ENCODE data around the gene SETD3. TPM values are rescaled to one million over a fixed set of nuclear protein-coding genes. Genes with fewer than 3 reads are reported as not detected.

SETD3 gene
- total RNA-seq, 2 donors from 2014 or later: 42.3 to 49.8 TPM

GRCh38 chr14:99509871-99510555 lies 29.4 kb upstream of the SETD3 start:
- no peak for ATAC-seq
- DNase-seq (ENCODE audit: low spot score in 2 of 2): peak in 1 of 2 donors; percentile 43
- peaks cover 10 to 21% of the 10 kb centered on the region in 2 donors for H3K36me3 Mint-ChIP-seq
- H3K27ac Mint-ChIP-seq: peak overlapping the region in 1 of 2 donors; percentile 77
- no peaks in the 10 kb centered on the region for H3K9me3 Mint-ChIP-seq

GRCh38 chr14:99508896-99509629 lies 28.4 kb upstream of the SETD3 start:
- ATAC-seq (no peak), DNase-seq (ENCODE audit: low spot score in 2 of 2) (no peak)
- H3K27ac Mint-ChIP-seq: peak overlapping the region; percentile 77 to 79
- H3K9me3 Mint-ChIP-seq: no peaks in the 10 kb centered on the region
- H3K36me3 Mint-ChIP-seq: peaks cover 10 to 21% of the 10 kb centered on the region in 2 donors

- no peak for ATAC-seq
- H3K9me3 Mint-ChIP-seq: no peaks in the 10 kb centered on the region
- peak overlapping the region; percentile 75 to 79 for H3K27ac Mint-ChIP-seq
- H3K36me3 Mint-ChIP-seq: peaks cover 10 to 24% of the 10 kb centered on the region in 2 donors
- no peak for DNase-seq (ENCODE audit: low spot score in 2 of 2)
Observed at GRCh38 chr14:99507860-99508640, 27.4 kb upstream of the SETD3 start.

- no peak for ATAC-seq
- peaks cover 10 to 26% of the 10 kb centered on the region in 2 donors for H3K36me3 Mint-ChIP-seq
- H3K9me3 Mint-ChIP-seq: no peaks in the 10 kb centered on the region
- H3K27ac Mint-ChIP-seq: peak overlapping the region in 1 of 2 donors; percentile 83
- DNase-seq (ENCODE audit: low spot score in 2 of 2): no peak
Observed at GRCh38 chr14:99506276-99506675, 25.6 kb upstream of the SETD3 start.

GRCh38 chr14:99505089-99505488 lies 24.4 kb upstream of the SETD3 start:
- no peak for DNase-seq (ENCODE audit: low spot score in 2 of 2)
- H3K36me3 Mint-ChIP-seq: peaks cover 10 to 26% of the 10 kb centered on the region in 2 donors
- no peaks in the 10 kb centered on the region for H3K9me3 Mint-ChIP-seq
- ATAC-seq: no peak
- H3K27ac Mint-ChIP-seq: peak overlapping the region in 1 of 2 donors; percentile 0

- Mint-ChIP-seq H3K36me3 (peaks cover 6 to 23% of the 10 kb centered on the region in 2 donors), H3K27ac (peak overlapping the region; percentile 22 to 81), H3K9me3 (no peaks in the 10 kb centered on the region)
- DNase-seq (ENCODE audit: low spot score in 2 of 2): no peak
- peak in 1 of 2 donors; percentile 80 for ATAC-seq
Observed at GRCh38 chr14:99503848-99504453, 23.3 kb upstream of the SETD3 start.

GRCh38 chr14:99502989-99503421 lies 22.3 kb upstream of the SETD3 start:
- Mint-ChIP-seq H3K36me3 (peaks cover 6 to 16% of the 10 kb centered on the region in 2 donors), H3K9me3 (no peaks in the 10 kb centered on the region), H3K27ac (no peak overlapping the region)
- peak in 1 of 2 donors; percentile 35 for ATAC-seq
- DNase-seq (ENCODE audit: low spot score in 2 of 2): no peak

DNA sequence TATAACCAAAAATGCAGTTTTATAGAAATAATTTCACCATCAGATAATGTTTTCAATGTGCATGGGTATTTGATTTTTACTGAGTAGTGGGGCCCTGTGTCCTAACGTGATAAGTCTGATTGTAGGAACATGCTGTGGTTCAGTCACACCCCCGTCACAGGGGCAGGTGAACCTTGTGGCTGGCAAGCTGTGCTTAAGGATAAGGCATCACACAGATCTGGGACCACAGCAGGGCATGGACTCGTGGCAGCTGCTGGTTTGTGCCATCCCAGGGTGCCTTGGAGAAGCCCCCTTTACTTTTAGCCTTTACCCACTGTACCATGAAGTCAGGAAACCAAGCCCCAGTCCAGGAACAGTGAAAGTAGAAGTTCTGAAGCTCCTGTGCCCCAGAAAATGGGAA lies 17.2 kb upstream of the SETD3 start:
- no peaks in the 10 kb centered on the region for H3K9me3 Mint-ChIP-seq
- ATAC-seq (no peak), DNase-seq (ENCODE audit: low spot score in 2 of 2) (no peak)
- H3K36me3 Mint-ChIP-seq: peaks cover 0 to under 1% of the 10 kb centered on the region in 2 donors
- H3K27ac Mint-ChIP-seq: no peak overlapping the region

DNA sequence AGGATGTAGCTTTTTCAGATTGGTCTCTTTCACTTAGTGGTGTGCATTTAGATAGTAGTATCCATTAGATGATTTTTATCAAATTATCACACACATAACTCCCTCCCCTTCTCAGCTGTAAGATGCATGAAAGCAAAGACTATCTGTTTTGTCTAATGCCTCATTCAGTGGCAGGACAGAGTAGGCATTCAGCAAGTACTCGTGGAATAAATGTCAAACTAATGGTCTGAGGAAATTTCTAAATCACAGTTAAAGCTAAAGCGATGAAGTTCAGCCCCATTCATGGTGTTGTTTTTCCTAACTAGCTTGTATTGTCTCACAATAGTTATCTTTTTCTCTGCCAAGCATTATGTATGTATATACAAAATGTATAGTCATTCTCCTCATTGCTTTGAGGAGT lies 16.7 kb upstream of the SETD3 start:
- DNase-seq (ENCODE audit: low spot score in 2 of 2) (no peak), ATAC-seq (no peak)
- no peaks in the 10 kb centered on the region for H3K9me3 Mint-ChIP-seq
- no peaks in the 10 kb centered on the region for H3K36me3 Mint-ChIP-seq
- peak overlapping the region in 1 of 2 donors; percentile 73 for H3K27ac Mint-ChIP-seq

GRCh38 chr14:99484106-99484505 lies 3.4 kb upstream of the SETD3 start:
- ATAC-seq: no peak
- H3K9me3 Mint-ChIP-seq: no peaks in the 10 kb centered on the region
- H3K27ac Mint-ChIP-seq: no peak overlapping the region
- H3K36me3 Mint-ChIP-seq: peaks cover 15% of the 10 kb centered on the region in 2 donors
- no peak for DNase-seq (ENCODE audit: low spot score in 2 of 2)

GRCh38 chr14:99481745-99482099 lies 1.1 kb upstream of the SETD3 start:
- ATAC-seq: no peak
- Mint-ChIP-seq H3K36me3 (peaks cover 17% of the 10 kb centered on the region in 2 donors), H3K9me3 (no peaks in the 10 kb centered on the region), H3K27ac (peak overlapping the region; percentile 97 to 99)
- peak in 1 of 2 donors; percentile 13 for DNase-seq (ENCODE audit: low spot score in 2 of 2)

- peak within 1 kb of the TSS; percentile 97 to 99 for H3K27ac Mint-ChIP-seq
- no peaks in the 10 kb centered on the region for H3K9me3 Mint-ChIP-seq
- peak; percentile 90 to 92 for ATAC-seq
Observed at GRCh38 chr14:99480917-99481744, 472 bp upstream of the SETD3 start, which contains the start of gene CCNK. CCNK (plus strand) TSS chr14:99481409; CDS start chr14:99492678, 11,269 bp downstream.

GRCh38 chr14:99479160-99479905 lies 1.3 kb downstream of the SETD3 start:
- Mint-ChIP-seq H3K27ac (peak overlapping the region; percentile 73 to 93), H3K36me3 (peaks cover 17% of the 10 kb centered on the region in 2 donors), H3K9me3 (no peaks in the 10 kb centered on the region)
- ATAC-seq (no peak), DNase-seq (ENCODE audit: low spot score in 2 of 2) (no peak)

More at GRCh38 chr14:99480917-99481744, 472 bp upstream of the SETD3 start, which contains the start of gene CCNK:
- H3K36me3 Mint-ChIP-seq: peaks cover 17% of the 10 kb centered on the region in 2 donors
- peak; percentile 99 to 100 for DNase-seq (ENCODE audit: low spot score in 2 of 2)

DNA sequence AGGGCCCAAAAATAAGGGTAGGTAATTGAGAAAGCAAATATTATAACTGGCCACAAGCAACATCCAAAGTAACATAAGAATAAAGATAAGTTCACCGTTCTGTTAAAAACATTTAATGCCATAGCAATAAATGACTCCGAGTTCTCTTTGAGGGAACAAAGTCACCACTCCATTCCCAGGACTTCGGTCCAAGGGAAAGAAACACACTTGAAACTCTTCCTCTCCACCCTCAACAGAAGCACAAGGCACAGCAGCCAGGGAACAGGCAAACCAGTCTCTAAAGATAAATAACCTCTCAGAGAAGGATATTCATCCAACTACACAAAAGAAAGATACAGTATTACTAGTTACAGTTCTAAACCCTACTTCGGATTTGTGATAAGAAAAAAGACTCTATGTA lies 2.5 kb downstream of the SETD3 start:
- Mint-ChIP-seq H3K36me3 (peaks cover 17% of the 10 kb centered on the region in 2 donors), H3K9me3 (no peaks in the 10 kb centered on the region), H3K27ac (no peak overlapping the region)
- no peak for DNase-seq (ENCODE audit: low spot score in 2 of 2)
- ATAC-seq: no peak

- H3K27ac Mint-ChIP-seq: no peak overlapping the region
- ATAC-seq: no peak
- H3K36me3 Mint-ChIP-seq: peaks cover 12 to 13% of the 10 kb centered on the region in 2 donors
- H3K9me3 Mint-ChIP-seq: no peaks in the 10 kb centered on the region
- DNase-seq (ENCODE audit: low spot score in 2 of 2): no peak
Observed at GRCh38 chr14:99476864-99477263, 3.8 kb downstream of the SETD3 start.
